Measurements from ENCODE around the gene STPG2.
"Not testable (repeated sequence)": the region's sequence is repeated elsewhere in the genome, so short reads cannot be mapped to it uniquely, and the experiment has no call there.

Gene STPG2

DNA sequence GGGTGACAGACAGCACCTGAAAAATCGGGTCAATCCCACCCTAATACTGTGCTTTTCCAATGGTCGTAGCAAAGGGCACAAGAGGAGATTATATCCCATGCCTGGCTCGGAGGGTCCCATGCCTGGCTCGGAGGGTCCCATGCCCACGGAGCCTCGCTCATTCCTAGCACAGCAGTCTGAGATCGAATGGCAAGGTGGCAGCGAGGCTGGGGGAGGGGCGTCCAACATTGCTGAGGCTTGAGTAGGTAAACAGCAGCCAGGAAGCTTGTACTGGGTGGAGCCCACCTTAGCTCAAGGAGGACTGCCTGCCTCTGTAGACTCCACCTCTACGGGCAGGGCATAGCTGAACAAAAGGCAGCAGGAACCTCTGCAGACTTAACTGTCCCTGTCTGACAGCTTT lies 365.1 kb downstream of the STPG2 start:
- DNase-seq, result no peak

- DNase-seq, result no peak
Measured at GRCh38 chr4:97774347-97774989, 368.8 kb downstream of the STPG2 start.

DNA sequence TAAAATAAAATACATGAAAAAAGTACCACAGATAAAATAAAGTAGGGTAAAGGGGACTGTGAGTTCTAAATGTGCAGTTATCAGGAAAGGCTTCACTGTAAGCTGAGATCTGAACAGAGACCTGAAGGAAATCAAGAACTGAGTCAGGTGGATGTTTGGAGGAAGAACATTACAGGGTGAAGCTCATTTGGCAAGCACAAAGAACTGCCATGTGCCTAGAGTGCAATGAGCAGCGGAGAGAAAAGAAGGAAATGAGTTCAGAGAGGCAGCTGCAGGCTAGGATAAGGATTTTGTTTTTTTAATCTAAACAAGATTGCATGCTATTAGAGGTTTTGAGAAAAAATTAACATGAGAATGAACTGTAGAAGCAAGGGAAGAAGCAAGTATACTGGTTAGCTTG lies 373.1 kb downstream of the STPG2 start:
- DNase-seq, result no peak

- DNase-seq, result no peak
Measured at GRCh38 chr4:97762115-97762512, 381.2 kb downstream of the STPG2 start.

GRCh38 chr4:97761445-97762114 lies 381.7 kb downstream of the STPG2 start:
- DNase-seq, result no peak

DNA sequence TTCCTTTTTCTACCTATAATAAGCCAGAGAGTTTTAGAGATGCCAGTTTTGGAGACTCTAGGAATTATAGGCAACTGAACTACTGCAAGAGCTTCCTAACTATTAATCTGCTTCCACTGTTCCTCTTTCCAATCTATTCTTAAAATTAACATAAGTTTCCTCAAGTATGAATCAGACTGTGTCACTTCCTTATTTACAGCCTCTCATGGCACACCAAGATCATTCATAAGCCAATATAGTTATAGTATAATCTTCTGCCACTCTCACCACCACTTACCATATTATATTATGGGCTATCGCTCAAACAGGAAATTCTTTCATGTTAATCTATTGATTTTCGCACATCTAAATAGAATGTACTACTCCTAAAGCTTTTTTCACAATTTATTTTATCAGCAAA lies 383.5 kb downstream of the STPG2 start:
- no peak for DNase-seq

- DNase-seq, result no peak
Measured at GRCh38 chr4:97752599-97752998, 390.7 kb downstream of the STPG2 start.

GRCh38 chr4:97747945-97748344 lies 395.3 kb downstream of the STPG2 start:
- DNase-seq, result no peak

DNA sequence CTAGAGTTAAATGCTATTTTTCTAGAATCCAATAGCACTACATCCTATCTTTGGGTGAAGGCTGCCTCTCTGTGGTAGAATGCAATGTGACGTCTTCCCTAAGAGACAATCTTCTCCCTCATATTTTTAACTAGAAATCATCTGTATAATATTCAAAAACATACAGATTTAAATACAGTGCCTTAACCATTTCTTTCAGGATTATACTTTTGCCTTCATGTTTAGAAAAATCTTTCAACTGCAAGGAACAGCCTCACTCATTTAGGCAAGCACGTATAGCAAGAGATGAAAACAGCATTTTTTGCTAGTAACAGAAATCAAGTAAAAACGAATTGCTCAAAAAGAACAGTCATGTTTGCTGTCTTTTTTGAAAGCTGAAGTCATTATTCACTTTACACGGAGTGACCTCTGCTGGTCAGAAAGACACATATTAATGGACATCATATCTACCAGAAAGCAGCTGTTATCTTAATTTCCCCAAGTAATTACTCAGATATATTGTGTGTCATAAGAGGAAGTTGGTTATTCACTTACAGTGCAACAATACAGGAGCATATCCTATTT lies 422.3 kb downstream of the STPG2 start:
- peak; percentile 21 for DNase-seq

- DNase-seq, result no peak
Measured at GRCh38 chr4:97691111-97691605, 452.1 kb downstream of the STPG2 start.

DNA sequence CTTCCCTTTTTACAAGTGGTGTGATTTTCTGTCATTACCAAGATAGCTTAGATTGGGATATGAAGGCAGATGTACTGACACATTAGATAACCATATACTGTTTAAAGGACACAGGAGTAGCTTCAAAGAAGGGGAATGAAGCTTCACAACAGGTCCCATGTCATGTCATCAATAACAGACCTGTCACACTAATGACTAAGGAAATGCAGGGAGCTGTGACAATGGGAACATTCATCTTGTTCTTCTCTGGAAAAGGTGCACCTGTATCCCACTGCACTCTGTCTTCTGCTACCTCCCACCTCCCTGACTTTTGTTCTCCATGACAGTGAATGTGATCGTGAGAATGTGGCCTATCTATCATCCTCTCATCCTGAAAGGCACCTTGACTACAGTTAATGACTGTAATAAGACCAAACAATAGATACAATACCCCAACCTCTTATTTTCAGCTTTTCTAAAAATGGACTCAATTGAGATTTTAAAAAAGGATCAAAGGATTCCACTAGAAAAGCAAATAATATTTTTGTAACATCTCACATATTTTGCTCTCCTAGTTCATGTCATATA lies 472.5 kb downstream of the STPG2 start:
- DNase-seq, result no peak

- DNase-seq, result no peak
Measured at GRCh38 chr4:97665553-97665952, 477.7 kb downstream of the STPG2 start.

DNA sequence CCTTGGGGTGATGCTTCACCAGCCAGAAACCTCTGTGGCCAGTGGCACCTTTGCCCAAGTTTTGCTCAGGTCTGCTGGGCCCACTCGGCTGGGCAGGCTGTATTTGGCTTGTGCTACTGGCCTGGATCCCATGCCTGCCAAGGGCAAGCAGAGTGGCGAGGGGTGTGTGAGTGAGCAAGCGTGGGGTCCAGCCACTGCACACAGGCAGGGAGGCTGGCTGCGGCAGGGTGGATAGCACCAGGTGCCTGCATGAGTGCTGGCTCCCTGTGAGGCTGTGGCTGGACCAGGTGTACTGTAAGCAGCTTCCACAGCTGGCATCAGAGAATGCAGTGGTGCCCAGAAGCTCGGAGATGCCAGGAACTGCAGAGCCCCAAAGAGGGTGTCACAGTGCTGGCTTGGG lies 478.5 kb downstream of the STPG2 start:
- DNase-seq, result no peak

- no peak for DNase-seq
Measured at GRCh38 chr4:97662133-97662532, 481.1 kb downstream of the STPG2 start.

GRCh38 chr4:97656044-97656720 lies 487.1 kb downstream of the STPG2 start:
- DNase-seq, result no peak

- no peak for DNase-seq
Measured at GRCh38 chr4:97653701-97654100, 489.6 kb downstream of the STPG2 start.

DNA sequence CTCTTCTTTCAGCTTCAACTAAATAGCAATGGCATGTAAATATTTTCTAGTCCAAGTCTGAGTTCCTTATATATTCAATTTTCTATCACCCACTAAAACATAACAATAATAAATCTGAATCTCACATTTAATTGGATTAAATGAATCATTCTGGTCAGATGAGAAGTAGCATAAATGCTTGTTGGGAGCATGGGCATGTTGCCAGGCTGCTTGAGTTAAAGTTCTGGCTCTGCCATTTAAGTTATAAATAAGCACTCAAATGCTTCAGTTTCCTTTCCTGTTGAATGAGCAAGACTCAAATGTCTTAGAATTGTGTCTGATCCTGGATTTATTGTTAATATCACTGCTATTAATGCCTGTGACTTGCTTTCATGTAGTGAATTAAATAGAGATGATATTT lies 496.3 kb downstream of the STPG2 start:
- peak; percentile 25 for DNase-seq

DNA sequence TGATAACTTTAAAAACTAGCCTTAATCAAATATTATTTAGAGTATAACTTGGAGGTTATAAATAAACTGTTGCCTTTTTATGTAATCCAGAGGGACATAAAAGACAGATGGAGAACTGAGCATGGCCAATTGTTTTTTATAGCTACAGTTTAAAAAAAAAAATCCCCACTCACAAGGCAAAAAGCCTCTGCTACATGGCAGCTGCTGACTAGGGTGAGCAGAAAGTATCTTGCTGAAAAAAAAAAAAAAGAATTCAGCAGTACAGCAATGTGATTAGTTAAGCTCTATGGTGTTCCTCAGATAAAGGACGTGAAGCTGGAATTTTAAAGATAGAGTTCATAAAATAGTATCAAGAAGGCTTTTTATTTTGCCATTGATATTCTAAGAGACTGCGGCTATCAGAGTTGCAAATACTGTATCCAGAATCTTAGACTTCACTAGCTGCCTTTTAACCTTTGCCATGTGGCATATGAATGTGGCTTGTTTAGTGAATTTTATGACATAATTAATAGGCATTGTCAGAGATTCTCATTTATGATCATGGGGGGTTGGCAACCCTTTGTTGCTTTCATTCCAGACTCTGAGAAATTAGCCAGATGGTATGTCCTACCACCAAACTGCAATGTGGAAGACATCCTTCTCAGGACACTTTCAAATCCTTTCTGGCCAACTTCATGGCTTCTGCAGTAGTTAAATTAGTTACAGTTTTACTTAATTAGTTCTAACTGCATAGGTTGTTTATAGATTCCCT lies 498.0 kb downstream of the STPG2 start:
- DNase-seq, result no peak

GRCh38 chr4:97643179-97643578 lies 500.1 kb downstream of the STPG2 start:
- DNase-seq, result no peak

DNA sequence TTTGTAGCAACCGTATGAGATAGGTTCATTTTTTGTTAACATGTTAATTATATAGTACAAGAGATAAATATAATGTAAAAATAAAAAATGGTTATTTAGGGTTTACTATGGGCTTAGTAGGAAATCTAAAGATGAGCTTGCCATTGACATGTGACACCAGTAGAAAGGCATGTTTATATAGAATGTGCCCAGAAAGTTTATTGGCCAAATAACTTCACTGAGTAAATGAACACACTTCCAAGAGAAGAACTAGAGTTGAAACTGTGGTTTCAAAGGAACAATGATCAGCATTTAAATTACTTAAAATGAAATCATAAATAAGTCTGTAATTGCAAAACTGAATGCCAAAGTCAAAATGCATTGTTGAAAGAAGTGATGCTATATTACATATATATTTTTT lies 503.3 kb downstream of the STPG2 start:
- DNase-seq, result no peak

GRCh38 chr4:97633831-97634230 lies 509.4 kb downstream of the STPG2 start:
- not testable (repeated sequence) for DNase-seq

GRCh38 chr4:97627750-97628149 lies 515.5 kb downstream of the STPG2 start:
- no peak for DNase-seq

DNA sequence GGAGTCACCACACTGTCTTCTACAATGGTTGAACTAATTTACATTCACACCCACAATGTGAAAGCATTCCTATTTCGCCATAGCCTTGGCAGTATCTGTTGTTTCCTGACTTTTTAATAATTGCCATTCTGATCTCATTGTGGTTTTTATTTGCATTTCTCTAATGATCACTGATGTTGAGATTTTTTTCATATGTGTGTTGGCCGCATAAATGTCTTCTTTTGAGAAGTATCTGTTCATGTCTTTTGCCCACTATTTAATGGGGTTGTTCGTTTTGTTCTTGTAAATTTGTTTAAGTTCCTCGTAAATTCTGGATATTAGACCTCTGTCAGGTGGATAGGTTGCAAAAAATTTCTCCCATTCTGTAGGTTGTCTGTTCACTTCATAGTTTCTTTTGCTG lies 519.1 kb downstream of the STPG2 start:
- DNase-seq, result no peak

All from NCI-H1105 (cell line).